Parathyroid adenoma (tissue), 2 donors: Measurements from ENCODE around the gene CD244.

Source experiments
- H2AFZ ChIP-seq: fragments of 300-600 bp; sonication (generic); one replicate; pipeline ENCODE4 v1.7.0; 2017; ENCODE audit warnings: antibody characterized with exemption, mild to moderate bottlenecking
- H3K27ac ChIP-seq: fragments of 300-600 bp; sonication (generic); one replicate; pipeline ENCODE4 v1.7.0; 2017
- H3K27me3 ChIP-seq: fragments of 300-600 bp; sonication (generic); one replicate; pipeline ENCODE4 v1.7.0; 2017; ENCODE audit warnings: low read length; ENCODE audit not compliant: control insufficient read depth, insufficient read depth
- H3K36me3 ChIP-seq: fragments of 300-600 bp; sonication (generic); one replicate; pipeline ENCODE4 v1.7.0; 2017; ENCODE audit warnings: low read length; ENCODE audit not compliant: control insufficient read depth, insufficient read depth
- H3K4me1 ChIP-seq: fragments of 300-600 bp; sonication (generic); one replicate; pipeline ENCODE4 v1.7.0; 2017; ENCODE audit warnings: control low read depth
- H3K4me2 ChIP-seq: fragments of 300-600 bp; sonication (generic); one replicate; pipeline ENCODE4 v1.7.0; 2017; ENCODE audit warnings: low read length
- H3K4me3 ChIP-seq: fragments of 300-600 bp; sonication (generic); one replicate; pipeline ENCODE4 v1.7.0; 2017; ENCODE audit warnings: low read depth, low read length
- H3K79me2 ChIP-seq: fragments of 300-600 bp; sonication (generic); one replicate; pipeline ENCODE4 v1.7.0; 2017; ENCODE audit warnings: control low read depth
- H3K9ac ChIP-seq: fragments of 300-600 bp; sonication (generic); one replicate; pipeline ENCODE4 v1.7.0; 2017; ENCODE audit warnings: mild to moderate bottlenecking
- H3K9me3 ChIP-seq: fragments of 300-600 bp; sonication (generic); one replicate; pipeline ENCODE4 v1.7.0; 2017; ENCODE audit warnings: low read length; ENCODE audit not compliant: control insufficient read depth
- TF ChIP-seq, protein P1 (sequence below): fragments of 300-600 bp; sonication (generic); IDR thresholded peaks from one replicate; pipeline ENCODE4 v1.7.0; 2017; ENCODE audit warnings: antibody characterized with exemption, mild to moderate bottlenecking
- donor health status: primary hyperparathyroidism.

CD244 gene

GRCh38 chr1:160891474-160891873, 28.8 kb upstream of the CD244 start:
- Histone ChIP-seq H3K9me3 (no peaks in the 10 kb centered on the region), H3K27me3 (no peaks in the 10 kb centered on the region), H3K27ac (no peak overlapping the region), H2AFZ (no peak overlapping the region), H3K9ac (no peak overlapping the region), H3K4me3 (no peak overlapping the region), H3K4me2 (no peak overlapping the region), H3K4me1 (no peaks in the 10 kb centered on the region), H3K36me3 (no peaks in the 10 kb centered on the region), H3K79me2 (no peaks in the 10 kb centered on the region)
- TF ChIP-seq, protein P1, sequence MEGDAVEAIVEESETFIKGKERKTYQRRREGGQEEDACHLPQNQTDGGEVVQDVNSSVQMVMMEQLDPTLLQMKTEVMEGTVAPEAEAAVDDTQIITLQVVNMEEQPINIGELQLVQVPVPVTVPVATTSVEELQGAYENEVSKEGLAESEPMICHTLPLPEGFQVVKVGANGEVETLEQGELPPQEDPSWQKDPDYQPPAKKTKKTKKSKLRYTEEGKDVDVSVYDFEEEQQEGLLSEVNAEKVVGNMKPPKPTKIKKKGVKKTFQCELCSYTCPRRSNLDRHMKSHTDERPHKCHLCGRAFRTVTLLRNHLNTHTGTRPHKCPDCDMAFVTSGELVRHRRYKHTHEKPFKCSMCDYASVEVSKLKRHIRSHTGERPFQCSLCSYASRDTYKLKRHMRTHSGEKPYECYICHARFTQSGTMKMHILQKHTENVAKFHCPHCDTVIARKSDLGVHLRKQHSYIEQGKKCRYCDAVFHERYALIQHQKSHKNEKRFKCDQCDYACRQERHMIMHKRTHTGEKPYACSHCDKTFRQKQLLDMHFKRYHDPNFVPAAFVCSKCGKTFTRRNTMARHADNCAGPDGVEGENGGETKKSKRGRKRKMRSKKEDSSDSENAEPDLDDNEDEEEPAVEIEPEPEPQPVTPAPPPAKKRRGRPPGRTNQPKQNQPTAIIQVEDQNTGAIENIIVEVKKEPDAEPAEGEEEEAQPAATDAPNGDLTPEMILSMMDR, result no peak

DNA sequence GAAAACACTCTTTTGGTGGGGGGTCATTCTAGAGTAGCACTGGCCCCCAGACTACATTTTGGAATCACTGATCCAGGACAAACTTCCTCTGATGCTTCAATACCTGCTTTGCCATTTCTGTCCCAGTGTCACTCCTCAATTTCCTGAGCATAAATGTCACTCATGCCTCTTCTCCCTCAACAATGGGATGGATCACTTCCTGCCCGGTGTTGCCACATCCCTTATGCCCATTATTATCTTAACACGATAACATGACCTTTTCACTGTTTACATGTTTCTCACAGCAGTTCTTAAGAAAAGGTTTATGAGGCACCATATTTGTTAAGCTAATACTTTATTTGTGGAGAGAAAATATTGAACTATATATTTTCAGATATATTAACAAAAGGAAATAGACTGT, 26.2 kb upstream of the CD244 start:
- Histone ChIP-seq H3K79me2 (no peaks in the 10 kb centered on the region), H3K27me3 (no peaks in the 10 kb centered on the region), H3K36me3 (no peaks in the 10 kb centered on the region), H3K9me3 (no peaks in the 10 kb centered on the region), H3K4me3 (no peak overlapping the region), H2AFZ (no peak overlapping the region), H3K4me2 (no peak overlapping the region), H3K4me1 (no peaks in the 10 kb centered on the region), H3K9ac (no peak overlapping the region), H3K27ac (no peak overlapping the region)
- TF ChIP-seq, protein P1, result no peak

DNA sequence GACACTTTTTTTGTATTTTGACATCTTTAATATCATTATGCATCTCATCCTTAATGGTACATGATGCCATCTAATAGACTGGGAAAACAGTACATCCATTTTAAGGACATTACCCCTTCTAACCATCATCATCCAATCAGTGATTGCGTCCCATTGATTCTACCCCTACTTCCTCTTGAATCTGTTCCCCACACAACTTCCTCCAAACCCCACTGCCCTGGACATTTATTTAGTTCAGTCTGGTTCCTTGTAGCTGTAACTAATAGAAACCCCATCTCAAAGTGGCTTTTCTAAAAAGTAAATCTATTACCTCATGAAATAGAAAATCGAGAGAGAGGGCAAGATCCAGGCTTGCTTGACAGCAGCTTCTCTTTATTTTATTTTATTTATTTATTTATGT, 24.4 kb upstream of the CD244 start:
- TF ChIP-seq, protein P1, result no peak
- no peak overlapping the region for H3K4me3 ChIP-seq
- H3K9me3 ChIP-seq, result no peaks in the 10 kb centered on the region
- no peaks in the 10 kb centered on the region for H3K36me3 ChIP-seq
- no peak overlapping the region for H2AFZ ChIP-seq
- H3K79me2 ChIP-seq, result no peaks in the 10 kb centered on the region
- H3K4me1 ChIP-seq, result no peaks in the 10 kb centered on the region
- no peak overlapping the region for H3K9ac ChIP-seq
- no peak overlapping the region for H3K4me2 ChIP-seq
- no peak overlapping the region for H3K27ac ChIP-seq
- H3K27me3 ChIP-seq, result no peaks in the 10 kb centered on the region

GRCh38 chr1:160885042-160885441, 22.4 kb upstream of the CD244 start, which contains the start of gene ITLN1:
ITLN1 (minus strand) TSS chr1:160885180; CDS start chr1:160884877, 303 bp downstream.
- Histone ChIP-seq H3K27ac (no peak within 1 kb of the TSS), H3K27me3 (no peaks in the 10 kb centered on the region), H3K4me2 (no peak within 1 kb of the TSS), H3K36me3 (no peaks in the 10 kb centered on the region), H3K79me2 (no peaks in the 10 kb centered on the region), H3K4me3 (no peak within 1 kb of the TSS), H3K4me1 (no peaks in the 10 kb centered on the region), H2AFZ (no peak within 1 kb of the TSS), H3K9me3 (no peaks in the 10 kb centered on the region), H3K9ac (no peak within 1 kb of the TSS)
- TF ChIP-seq, protein P1, result no peak

DNA sequence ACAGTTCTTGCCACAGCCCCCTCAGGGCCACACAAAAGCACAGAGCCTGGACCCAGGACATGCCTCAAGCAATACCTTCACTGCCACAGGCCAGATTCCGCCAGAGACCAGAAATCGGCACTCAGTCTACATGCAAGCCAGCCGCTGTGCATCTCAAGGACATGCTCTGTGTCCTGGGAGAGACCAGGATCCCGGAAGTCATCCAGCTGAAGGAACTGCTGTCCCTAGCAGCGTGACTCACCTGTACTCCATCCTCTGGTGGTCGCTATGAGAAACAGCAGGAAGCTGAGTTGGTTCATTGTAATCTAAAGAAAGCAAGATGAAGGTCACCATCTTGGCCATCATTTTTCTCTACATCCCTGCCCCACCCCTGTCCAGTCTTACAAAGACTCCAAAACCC, 21.9 kb upstream of the CD244 start:
- Histone ChIP-seq H2AFZ (no peak overlapping the region), H3K36me3 (no peaks in the 10 kb centered on the region), H3K9ac (no peak overlapping the region), H3K27me3 (no peaks in the 10 kb centered on the region), H3K4me3 (no peak overlapping the region), H3K27ac (no peak overlapping the region), H3K9me3 (no peaks in the 10 kb centered on the region), H3K4me1 (no peaks in the 10 kb centered on the region), H3K79me2 (no peaks in the 10 kb centered on the region), H3K4me2 (no peak overlapping the region)
- TF ChIP-seq, protein P1, result no peak
